GM21737 (cell line): ENCODE results near the gene GPBP1L1.
"Not testable (repeated sequence)": the region's sequence is repeated elsewhere in the genome, so short reads cannot be mapped to it uniquely, and the experiment has no call there.

ENCODE experiments used
- ATAC-seq: cut with Tn5 transposase; IDR thresholded peaks from one replicate; pipeline ENCODE4 v1.9.1; 2021; ENCODE audit warnings: mild to moderate bottlenecking, moderate library complexity; ENCODE audit not compliant: unreplicated experiment

Gene GPBP1L1

GRCh38 chr1:45684402-45684801 lies 1.9 kb downstream of the GPBP1L1 start:
- no peak for ATAC-seq

DNA sequence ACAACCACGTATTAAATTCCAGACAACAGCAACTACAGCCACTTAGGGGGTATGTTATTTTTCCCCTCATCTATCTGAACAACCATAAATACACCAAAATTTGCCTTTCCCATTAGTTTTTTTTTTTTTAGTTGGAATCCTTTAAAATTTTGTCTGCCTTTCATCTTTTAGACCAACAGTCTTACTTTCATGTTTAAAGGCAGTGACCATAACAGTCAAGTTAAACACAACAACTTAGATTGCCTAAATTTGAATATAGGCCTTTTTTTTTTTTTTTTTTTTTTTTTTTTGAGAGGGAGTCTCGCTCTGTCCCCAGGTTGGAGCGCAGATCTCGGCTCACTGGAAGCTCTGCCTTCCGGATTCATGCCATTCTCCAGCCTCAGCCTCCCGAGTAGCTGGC lies 3.4 kb downstream of the GPBP1L1 start:
- ATAC-seq = no peak

DNA sequence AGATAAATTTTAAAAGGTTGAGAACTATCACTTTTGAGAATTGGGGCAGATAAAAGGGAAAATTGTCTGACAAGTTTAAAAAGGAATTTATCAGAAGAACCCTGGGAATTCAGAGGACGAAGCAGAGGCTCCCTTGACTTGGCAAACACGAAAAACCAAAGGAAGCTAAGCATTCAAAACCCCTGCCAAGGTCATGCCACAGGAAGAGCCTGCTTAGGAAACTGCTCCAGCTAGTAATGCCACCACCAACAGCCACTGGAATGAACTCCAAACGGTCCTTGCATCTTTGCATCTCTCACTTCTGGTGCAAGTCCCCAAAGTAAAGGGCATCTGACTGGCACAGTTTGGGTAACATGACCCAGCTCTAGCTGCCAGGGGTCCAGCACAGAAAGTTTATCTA lies 7.2 kb downstream of the GPBP1L1 start:
- ATAC-seq = no peak

DNA sequence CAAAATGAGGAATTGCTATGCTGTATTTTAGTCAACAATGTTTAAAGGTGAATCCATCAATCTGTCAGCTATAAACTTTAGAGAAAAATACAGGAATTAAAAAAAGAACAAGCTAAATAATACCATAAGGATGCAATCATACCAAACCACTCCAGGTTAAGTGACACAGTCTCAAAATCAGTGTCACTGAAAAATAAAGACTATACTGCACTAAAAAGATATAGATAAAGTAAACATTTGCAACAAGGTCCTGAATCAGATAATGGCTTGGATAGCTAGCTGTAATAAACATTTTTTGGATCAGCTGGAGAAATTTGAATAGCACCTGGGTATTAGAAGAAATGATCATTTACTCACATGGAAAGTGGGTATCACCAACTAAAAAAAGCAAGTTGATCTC lies 7.8 kb downstream of the GPBP1L1 start:
- ATAC-seq = no peak

DNA sequence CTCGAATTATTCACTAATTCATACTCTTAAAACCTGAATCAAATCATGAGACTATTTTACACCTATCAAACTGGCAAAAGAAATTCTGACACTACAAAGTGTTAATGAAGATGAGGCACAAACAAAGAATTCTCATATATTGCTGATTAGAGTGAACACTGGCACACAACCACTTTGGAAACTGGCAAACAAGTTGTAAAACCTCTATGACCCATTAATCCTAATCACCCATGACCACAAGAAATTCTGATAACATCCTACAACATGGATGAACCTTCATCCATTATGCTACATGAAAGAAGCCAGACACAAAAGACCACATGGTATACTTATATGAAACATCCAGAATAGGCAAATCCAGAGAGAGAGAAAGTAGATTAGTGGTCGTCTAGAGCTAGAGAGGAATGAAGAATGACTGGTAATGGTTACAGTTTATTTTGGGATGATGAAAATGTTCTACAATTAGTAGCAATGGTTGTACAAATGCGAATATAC lies 8.5 kb downstream of the GPBP1L1 start:
- ATAC-seq = no peak

DNA sequence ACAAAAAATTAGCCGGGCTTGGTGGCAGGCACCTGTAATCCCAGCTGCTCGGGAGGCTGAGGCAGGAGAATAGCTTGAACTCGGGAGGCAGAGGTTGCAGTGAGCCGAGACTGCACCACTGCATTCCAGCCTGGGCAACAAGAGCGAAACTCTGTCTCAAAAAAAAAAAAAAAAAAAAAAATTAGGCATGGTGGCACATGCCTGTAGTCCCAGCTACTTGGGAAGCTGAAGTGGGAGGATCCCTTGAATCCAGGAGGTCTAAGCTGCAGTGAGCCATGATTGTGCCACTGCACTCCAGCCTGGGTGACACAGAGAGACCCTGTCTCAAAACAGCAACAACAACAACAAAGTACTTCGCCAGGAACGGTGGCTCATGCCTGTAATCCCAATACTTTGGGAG lies 9.8 kb downstream of the GPBP1L1 start:
- ATAC-seq = not testable (repeated sequence)

- ATAC-seq = no peak
These were observed 11.9 kb downstream of the GPBP1L1 start for GRCh38 chr1:45674478-45674877.

- no peak for ATAC-seq
These were observed 12.4 kb downstream of the GPBP1L1 start for GRCh38 chr1:45673956-45674355.

DNA sequence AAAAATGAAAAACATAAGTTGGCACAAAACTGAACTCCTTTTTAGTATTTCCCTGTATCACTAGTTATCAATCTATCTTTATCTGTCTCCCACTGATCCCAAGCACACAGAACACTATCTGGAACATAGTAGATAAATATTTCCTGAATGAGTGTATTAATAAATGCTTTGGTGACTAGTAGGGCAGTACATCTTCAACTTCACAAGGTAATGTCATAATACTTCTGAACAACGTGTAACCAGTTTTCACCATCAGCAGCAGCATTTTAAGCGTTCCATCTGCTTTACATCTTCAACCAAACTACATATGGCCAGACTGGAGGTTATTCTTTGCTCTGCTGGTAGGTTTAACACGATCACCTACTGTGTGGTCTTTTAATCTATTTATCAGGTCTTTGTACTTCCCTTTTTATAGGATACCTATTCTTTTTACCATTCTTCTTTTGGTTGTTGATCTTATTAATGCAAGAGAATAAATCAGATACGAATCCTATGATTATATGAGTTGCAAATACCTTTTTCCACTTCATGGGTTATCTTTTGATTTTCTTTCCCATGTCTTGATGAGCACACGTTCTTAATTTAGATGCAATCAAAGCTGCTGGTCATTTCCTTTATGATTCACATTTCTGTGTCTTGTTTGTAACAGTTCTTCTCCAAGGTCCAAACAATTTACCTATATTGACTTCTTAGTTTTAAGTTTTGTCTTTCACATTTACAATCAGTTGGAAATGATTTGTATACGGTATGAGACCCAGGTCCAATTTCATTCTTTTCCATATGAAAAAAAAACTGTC lies 16.3 kb downstream of the GPBP1L1 start:
- ATAC-seq = no peak

GRCh38 chr1:45669379-45669778 lies 17.0 kb downstream of the GPBP1L1 start:
- no peak for ATAC-seq

- ATAC-seq = no peak
These were observed 17.8 kb downstream of the GPBP1L1 start for GRCh38 chr1:45668526-45668925.

DNA sequence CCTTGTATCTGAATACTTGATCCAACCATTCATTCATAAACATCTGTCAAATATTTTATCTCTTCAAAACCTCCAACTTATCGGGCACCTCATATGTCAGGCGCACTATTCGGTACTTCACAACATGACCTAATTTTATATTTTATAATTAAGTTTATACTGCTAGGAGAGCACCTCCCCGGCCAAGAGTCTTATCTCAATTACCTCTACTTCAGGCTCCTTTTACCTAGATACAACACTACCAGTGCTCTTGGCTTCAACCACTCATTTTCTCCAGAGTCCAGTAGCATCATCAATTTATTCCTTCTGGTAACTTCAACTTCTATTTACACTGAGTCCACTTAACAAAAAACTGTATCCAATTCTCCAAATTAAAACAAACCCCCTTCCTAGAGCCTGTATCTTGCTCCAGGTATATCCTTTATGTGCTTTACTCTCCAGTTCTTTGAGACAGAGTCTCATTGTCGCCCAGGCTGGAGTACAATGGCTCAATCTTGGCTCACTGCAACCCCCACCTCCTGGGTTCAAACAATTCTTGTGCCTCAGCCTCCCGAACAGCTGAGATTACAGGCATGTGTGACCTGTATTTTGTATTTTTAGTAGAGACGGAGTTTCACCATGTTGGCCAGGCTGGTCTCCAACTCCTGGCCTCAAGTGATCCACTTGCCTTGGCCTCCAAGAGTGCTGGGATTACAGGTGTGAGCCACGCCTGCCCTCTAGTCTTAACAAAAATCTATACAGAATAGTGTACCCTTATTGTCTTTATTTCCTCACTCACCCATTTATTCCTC lies 18.8 kb downstream of the GPBP1L1 start:
- no peak for ATAC-seq

GRCh38 chr1:45666836-45667235 lies 19.5 kb downstream of the GPBP1L1 start:
- ATAC-seq = no peak

DNA sequence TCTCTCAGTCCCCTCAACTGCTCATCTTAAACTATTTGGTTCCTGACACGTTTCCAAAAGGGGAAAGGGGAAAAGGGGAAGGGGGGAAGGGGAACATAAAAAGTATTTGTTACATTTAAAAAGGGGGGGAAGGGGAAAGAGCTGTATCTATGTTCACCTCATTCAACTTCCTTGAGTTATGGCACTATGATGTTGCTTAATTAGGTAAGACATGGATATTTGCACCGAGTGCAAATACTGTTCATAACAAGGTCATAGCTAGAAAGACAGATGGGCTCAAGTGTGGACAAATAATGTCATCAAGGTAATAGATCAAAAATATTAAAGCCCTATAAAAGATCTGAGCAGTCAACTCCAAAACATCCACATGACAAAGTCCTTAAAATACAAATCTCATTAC lies 26.0 kb downstream of the GPBP1L1 start:
- ATAC-seq = no peak

- no peak for ATAC-seq
These were observed 27.1 kb downstream of the GPBP1L1 start for GRCh38 chr1:45659222-45659621.

DNA sequence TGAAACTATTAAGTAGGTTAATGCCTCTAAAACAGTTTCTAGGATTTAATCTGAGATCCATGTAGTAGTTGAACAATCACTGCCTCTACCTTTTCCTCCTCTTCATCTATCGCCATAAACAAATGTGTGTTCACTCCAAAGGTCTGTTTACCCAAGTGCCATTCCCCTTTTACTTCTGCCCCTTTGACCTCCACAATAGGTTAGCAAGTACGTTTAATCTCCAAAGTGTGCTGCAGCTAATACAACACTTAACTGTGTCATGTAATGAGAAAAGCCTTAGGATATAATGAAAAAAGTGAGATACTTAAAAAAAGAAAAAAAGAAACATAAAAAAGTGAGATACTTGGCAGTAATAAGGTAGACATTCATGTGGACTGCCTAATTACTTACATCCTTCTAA lies 28.2 kb downstream of the GPBP1L1 start:
- ATAC-seq = no peak

- ATAC-seq = no peak
These were observed 29.6 kb downstream of the GPBP1L1 start for GRCh38 chr1:45656573-45657226.

DNA sequence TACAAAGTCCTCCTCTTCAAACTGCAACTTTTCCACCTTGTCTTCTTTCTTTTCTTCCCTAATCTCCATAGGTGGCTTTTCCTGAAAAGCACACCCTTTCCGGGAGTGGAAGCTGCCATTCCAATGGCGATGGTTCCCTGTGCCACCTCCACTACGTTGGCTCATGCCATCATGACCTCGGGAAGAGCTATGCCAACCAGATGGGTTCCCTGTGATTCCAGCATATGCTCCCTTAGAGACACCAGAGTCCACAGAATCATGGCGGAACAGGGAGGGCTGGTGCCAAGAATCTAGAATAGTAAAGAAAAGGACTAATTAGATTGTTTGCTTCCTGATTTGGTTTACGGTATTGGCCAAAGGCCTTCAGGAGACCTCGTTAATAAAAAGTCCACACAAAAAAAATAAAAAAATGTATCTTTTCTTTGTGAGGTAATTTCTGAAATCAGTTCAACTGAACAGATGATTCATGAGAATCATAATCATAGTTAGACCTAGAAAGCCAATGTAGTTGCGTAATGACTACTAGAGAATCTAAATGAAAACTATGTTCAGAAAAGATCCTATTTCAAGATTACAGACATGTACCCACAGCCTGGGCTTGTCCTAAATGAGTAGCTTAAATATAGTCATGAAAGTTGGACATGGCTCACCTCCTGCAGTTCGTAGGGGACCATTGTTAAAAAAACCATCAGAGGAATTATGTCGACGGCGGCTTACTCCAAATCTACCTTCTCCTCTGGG lies 31.6 kb downstream of the GPBP1L1 start:
- ATAC-seq = no peak

- ATAC-seq = no peak
These were observed 38.9 kb downstream of the GPBP1L1 start for GRCh38 chr1:45647248-45648021.

DNA sequence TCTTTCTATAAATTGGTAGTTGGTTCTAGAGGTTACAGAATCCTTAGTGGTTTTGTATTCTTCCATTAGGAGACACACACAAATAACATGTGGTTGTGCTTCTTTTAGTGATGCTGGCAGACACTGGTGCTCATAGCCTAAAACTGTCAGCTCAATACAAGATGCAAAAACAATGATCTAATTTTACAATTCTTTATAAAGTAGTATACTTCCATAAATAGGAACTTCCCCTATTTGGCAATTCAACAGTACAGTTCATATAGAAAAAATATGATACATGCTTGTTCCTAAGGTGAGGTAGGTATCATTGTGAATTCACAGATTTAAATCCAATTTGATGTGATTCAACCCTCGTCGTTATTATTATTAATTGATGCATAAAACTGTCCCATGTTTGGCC lies 41.7 kb downstream of the GPBP1L1 start:
- no peak for ATAC-seq
